Stimulated activated effector memory CD8-positive, alpha-beta T cell treated with anti-CD3 and anti-CD28 coated beads, Interleukin-12 subunit alpha, Interleukin-12 subunit beta, amount 100 ng/mL, for 72 hours (primary cell): ENCODE results near the gene APLF.
A peak's percentile ranks its signal among the peaks of the same experiment; 100 is the strongest.
"Not testable (repeated sequence)": the region's sequence is repeated elsewhere in the genome, so short reads cannot be mapped to it uniquely, and the experiment has no call there.

ENCODE experiments used
- ATAC-seq: fragments of 150-1000 bp; cut with Tn5 transposase; 2 replicates; pipeline ENCODE4 v1.10.0; 2021
- DNase-seq, 2 donors: peaks; one replicate each; pipeline ENCODE4 v3.0.0; 2021 to 2022; ENCODE audit warnings: low spot score in 2 of 2
- H3K27ac Mint-ChIP-seq: one replicate; pipeline ENCODE4 v1.8.0; 2022; ENCODE audit warnings: mild to moderate bottlenecking, mixed read lengths
- H3K36me3 Mint-ChIP-seq: one replicate; pipeline ENCODE4 v1.8.0; 2022; ENCODE audit warnings: mild to moderate bottlenecking, mixed read lengths
- H3K4me1 Mint-ChIP-seq: one replicate; pipeline ENCODE4 v1.8.0; 2022; ENCODE audit warnings: mixed read lengths
- H3K4me3 Mint-ChIP-seq: one replicate; pipeline ENCODE4 v1.8.0; 2022; ENCODE audit warnings: mild to moderate bottlenecking, mixed read lengths
- H3K9me3 Mint-ChIP-seq: one replicate; pipeline ENCODE4 v1.8.0; 2022; ENCODE audit warnings: mixed read lengths

Gene APLF

GRCh38 chr2:68562934-68563333 lies 95.5 kb downstream of the APLF start:
- DNase-seq: no peak
- peaks cover 10% of the 10 kb centered on the region for H3K4me1 Mint-ChIP-seq
- ATAC-seq: no peak
- H3K36me3 Mint-ChIP-seq: no peaks in the 10 kb centered on the region
- H3K4me3 Mint-ChIP-seq: no peak overlapping the region
- H3K27ac Mint-ChIP-seq: no peak overlapping the region
- no peaks in the 10 kb centered on the region for H3K9me3 Mint-ChIP-seq

GRCh38 chr2:68564426-68564825 lies 97.0 kb downstream of the APLF start:
- H3K4me1 Mint-ChIP-seq: peaks cover 7% of the 10 kb centered on the region
- no peaks in the 10 kb centered on the region for H3K9me3 Mint-ChIP-seq
- H3K27ac Mint-ChIP-seq: no peak overlapping the region
- no peak for ATAC-seq
- DNase-seq: no peak
- H3K4me3 Mint-ChIP-seq: no peak overlapping the region
- H3K36me3 Mint-ChIP-seq: no peaks in the 10 kb centered on the region

GRCh38 chr2:68565273-68565672 lies 97.9 kb downstream of the APLF start:
- no peak overlapping the region for H3K27ac Mint-ChIP-seq
- no peak overlapping the region for H3K4me3 Mint-ChIP-seq
- H3K4me1 Mint-ChIP-seq: no peaks in the 10 kb centered on the region
- DNase-seq (no peak), ATAC-seq (no peak)
- no peaks in the 10 kb centered on the region for H3K36me3 Mint-ChIP-seq
- H3K9me3 Mint-ChIP-seq: no peaks in the 10 kb centered on the region

GRCh38 chr2:68565858-68566257 lies 98.5 kb downstream of the APLF start:
- DNase-seq (no peak), ATAC-seq (peak; percentile 43)
- Mint-ChIP-seq H3K4me1 (no peaks in the 10 kb centered on the region), H3K36me3 (no peaks in the 10 kb centered on the region), H3K27ac (no peak overlapping the region), H3K4me3 (no peak overlapping the region), H3K9me3 (no peaks in the 10 kb centered on the region)

- H3K9me3 Mint-ChIP-seq: no peaks in the 10 kb centered on the region
- H3K36me3 Mint-ChIP-seq: no peaks in the 10 kb centered on the region
- ATAC-seq (no peak), DNase-seq (no peak)
- no peaks in the 10 kb centered on the region for H3K4me1 Mint-ChIP-seq
- H3K27ac Mint-ChIP-seq: no peak overlapping the region
- H3K4me3 Mint-ChIP-seq: no peak overlapping the region
These were observed 99.0 kb downstream of the APLF start for GRCh38 chr2:68566362-68566761.

- H3K4me3 Mint-ChIP-seq: no peak overlapping the region
- no peak overlapping the region for H3K27ac Mint-ChIP-seq
- no peaks in the 10 kb centered on the region for H3K4me1 Mint-ChIP-seq
- no peaks in the 10 kb centered on the region for H3K9me3 Mint-ChIP-seq
- no peaks in the 10 kb centered on the region for H3K36me3 Mint-ChIP-seq
- no peak for DNase-seq
- no peak for ATAC-seq
These were observed 100.7 kb downstream of the APLF start for GRCh38 chr2:68568116-68568515.

- H3K4me3 Mint-ChIP-seq: no peak overlapping the region
- no peak for ATAC-seq
- no peaks in the 10 kb centered on the region for H3K9me3 Mint-ChIP-seq
- DNase-seq: no peak
- no peak overlapping the region for H3K27ac Mint-ChIP-seq
- no peaks in the 10 kb centered on the region for H3K4me1 Mint-ChIP-seq
- no peaks in the 10 kb centered on the region for H3K36me3 Mint-ChIP-seq
These were observed 102.2 kb downstream of the APLF start for GRCh38 chr2:68569604-68570003.

- not testable (repeated sequence) for DNase-seq, H3K27ac Mint-ChIP-seq, H3K4me1 Mint-ChIP-seq, H3K36me3 Mint-ChIP-seq, H3K9me3 Mint-ChIP-seq, ATAC-seq, H3K4me3 Mint-ChIP-seq
These were observed 103.0 kb downstream of the APLF start for GRCh38 chr2:68570434-68570833.

- Mint-ChIP-seq H3K27ac (no peak overlapping the region), H3K9me3 (no peaks in the 10 kb centered on the region), H3K4me1 (no peaks in the 10 kb centered on the region), H3K4me3 (no peak overlapping the region), H3K36me3 (no peaks in the 10 kb centered on the region)
- DNase-seq (no peak), ATAC-seq (no peak)
These were observed 106.9 kb downstream of the APLF start for GRCh38 chr2:68574202-68574791.

GRCh38 chr2:68577183-68577582 lies 109.8 kb downstream of the APLF start:
- Mint-ChIP-seq H3K36me3 (no peaks in the 10 kb centered on the region), H3K4me1 (no peaks in the 10 kb centered on the region), H3K27ac (no peak overlapping the region), H3K4me3 (no peak overlapping the region), H3K9me3 (peaks cover 2% of the 10 kb centered on the region)
- ATAC-seq: no peak
- no peak for DNase-seq

GRCh38 chr2:68579689-68580088 lies 112.3 kb downstream of the APLF start:
- H3K4me3 Mint-ChIP-seq: no peak overlapping the region
- no peaks in the 10 kb centered on the region for H3K4me1 Mint-ChIP-seq
- no peaks in the 10 kb centered on the region for H3K36me3 Mint-ChIP-seq
- peaks cover 2% of the 10 kb centered on the region for H3K9me3 Mint-ChIP-seq
- ATAC-seq (no peak), DNase-seq (no peak)
- H3K27ac Mint-ChIP-seq: no peak overlapping the region

- no peaks in the 10 kb centered on the region for H3K36me3 Mint-ChIP-seq
- H3K4me1 Mint-ChIP-seq: no peaks in the 10 kb centered on the region
- DNase-seq (no peak), ATAC-seq (no peak)
- no peak overlapping the region for H3K27ac Mint-ChIP-seq
- no peaks in the 10 kb centered on the region for H3K9me3 Mint-ChIP-seq
- H3K4me3 Mint-ChIP-seq: no peak overlapping the region
These were observed 121.2 kb downstream of the APLF start for GRCh38 chr2:68588589-68588988.

GRCh38 chr2:68589963-68590362 lies 122.6 kb downstream of the APLF start:
- no peak overlapping the region for H3K27ac Mint-ChIP-seq
- H3K4me1 Mint-ChIP-seq: peaks cover 2% of the 10 kb centered on the region
- H3K4me3 Mint-ChIP-seq: no peak overlapping the region
- ATAC-seq (no peak), DNase-seq (no peak)
- no peaks in the 10 kb centered on the region for H3K36me3 Mint-ChIP-seq
- no peaks in the 10 kb centered on the region for H3K9me3 Mint-ChIP-seq

- no peak for ATAC-seq
- no peak for DNase-seq
- Mint-ChIP-seq H3K27ac (no peak overlapping the region), H3K36me3 (no peaks in the 10 kb centered on the region), H3K4me3 (no peak overlapping the region), H3K9me3 (no peaks in the 10 kb centered on the region), H3K4me1 (peaks cover 7% of the 10 kb centered on the region)
These were observed 123.3 kb downstream of the APLF start for GRCh38 chr2:68590702-68591101.

GRCh38 chr2:68591225-68591624 lies 123.8 kb downstream of the APLF start:
- ATAC-seq: no peak
- Mint-ChIP-seq H3K27ac (no peak overlapping the region), H3K4me3 (no peak overlapping the region), H3K36me3 (no peaks in the 10 kb centered on the region), H3K4me1 (peaks cover 7% of the 10 kb centered on the region), H3K9me3 (no peaks in the 10 kb centered on the region)
- no peak for DNase-seq

GRCh38 chr2:68594041-68594440 lies 126.7 kb downstream of the APLF start:
- Mint-ChIP-seq H3K36me3 (no peaks in the 10 kb centered on the region), H3K9me3 (no peaks in the 10 kb centered on the region), H3K27ac (no peak overlapping the region), H3K4me3 (no peak overlapping the region), H3K4me1 (peaks cover 7% of the 10 kb centered on the region)
- no peak for ATAC-seq
- no peak for DNase-seq
